HCT116 (cell line): ENCODE measurements around the gene NCOA1. TPM values are rescaled to one million over a fixed set of nuclear protein-coding genes. Genes with fewer than 3 reads are reported as not detected.
"Not testable (repeated sequence)": the region's sequence is repeated elsewhere in the genome, so short reads cannot be mapped to it uniquely, and the experiment has no call there.

Experiments used
- ATAC-seq: fragments of 200-7000 bp; cut with Tn5 transposase; 2 replicates; pipeline ENCODE4 v1.9.1; 2020; ENCODE audit warnings: mild to moderate bottlenecking, moderate library complexity
- BruUV-seq: library from RNA; stranded (reverse); fragments of 400-500 nt; replicated peaks from 2 replicates; lab custom pipeline; 2021; lab: Mats Ljungman, UMichigan
- CTCF ChIA-PET: fragments of 300-600 bp; sonication (Branson Sonifier 250); formaldehyde crosslinking; loops from one replicate; lab custom pipeline; 2021; ENCODE audit warnings: antibody characterized with exemption; lab: Charles Lee
- POLR2A ChIA-PET: fragments of 300-600, 350-600 bp; sonication (Branson Sonifier 250); formaldehyde crosslinking; loops from one replicate; lab custom pipeline; 2021; ENCODE audit warnings: antibody characterized with exemption; lab: Charles Lee
- RAD21 ChIA-PET, 2 experiments: fragments of 300-600 bp; sonication (Branson Sonifier 250); formaldehyde crosslinking; loops; one replicate each; lab custom pipeline; 2023; ENCODE audit warnings: low total read pairs in 2 of 2; ENCODE audit not compliant: uncharacterized antibody in 2 of 2, unreplicated experiment in 2 of 2, low non-redundant PET in 1 of 2; lab: Charles Lee
- DNase-seq: peaks from one replicate; pipeline ENCODE4 v3.0.0-alpha.2; 2010; ENCODE audit warnings: low read depth, low spot score
- H2AFZ ChIP-seq: fragments of 200-600 bp; shearing (Covaris generic), sonication (generic); 2 replicates; pipeline ENCODE4 v1.6.1; 2017; ENCODE audit warnings: low read depth, mixed run types, mixed read lengths, antibody characterized with exemption, low read length; ENCODE audit not compliant: poor library complexity, severe bottlenecking
- H3K27ac ChIP-seq: 2 replicates; pipeline ENCODE4 v1.5.1; 2012; ENCODE audit warnings: low read depth, low read length
- H3K27me3 ChIP-seq: fragments of 200-600 bp; sonication (generic); 2 replicates; pipeline ENCODE4 v1.6.1; 2016; ENCODE audit warnings: mixed run types, low read length, mixed read lengths; ENCODE audit not compliant: insufficient read depth
- H3K36me3 ChIP-seq, 2 experiments: fragments of 200-500 bp in 1 of 2; fragments of 200-600 bp in 1 of 2; sonication (Bioruptor generic) in 1 of 2; sonication (generic) in 1 of 2; 2 replicates each; pipeline versions ENCODE4 v1.5.1 to v1.6.1; 2014 to 2016; ENCODE audit warnings: low read length in 2 of 2, inconsistent platforms in 1 of 2, mixed read lengths in 1 of 2, mixed run types in 1 of 2; ENCODE audit not compliant: insufficient read depth in 2 of 2, control insufficient read depth in 1 of 2
- H3K4me1 ChIP-seq, 2 experiments: fragments of 200-600 bp in 1 of 2; sonication (generic) in 1 of 2; 2 replicates each; pipeline versions ENCODE4 v1.5.1 to v1.6.1; 2012 to 2017; ENCODE audit warnings: low read length in 2 of 2, inconsistent platforms in 1 of 2, mild to moderate bottlenecking in 1 of 2, mixed read lengths in 1 of 2, mixed run types in 1 of 2, moderate library complexity in 1 of 2; ENCODE audit not compliant: insufficient read depth in 2 of 2, control insufficient read depth in 1 of 2
- H3K4me2 ChIP-seq: fragments of 200-600 bp; sonication (generic); 2 replicates; pipeline ENCODE4 v1.6.1; 2017; ENCODE audit warnings: mixed run types, low read length, mixed read lengths
- H3K4me3 ChIP-seq, 2 experiments: fragments of 200-600 bp in 1 of 2; sonication (generic) in 1 of 2; replicated peaks in 1 of 2; 2 replicates each; pipeline ENCODE4 v1.5.1; 2011 to 2016; ENCODE audit warnings: low read length in 2 of 2, control low read depth in 1 of 2, low read depth in 1 of 2, mild to moderate bottlenecking in 1 of 2, mixed read lengths in 1 of 2, mixed run types in 1 of 2
- H3K79me2 ChIP-seq: fragments of 200-600 bp; sonication (generic); 2 replicates; pipeline ENCODE4 v1.6.1; 2017; ENCODE audit warnings: mild to moderate bottlenecking, mixed run types, low read length, moderate library complexity, mixed read lengths; ENCODE audit not compliant: insufficient read depth
- H3K9ac ChIP-seq: fragments of 200-600 bp; sonication (generic); 2 replicates; pipeline ENCODE4 v1.6.1; 2016; ENCODE audit warnings: low read length, mixed read lengths
- H3K9me2 ChIP-seq: fragments of 200-600 bp; sonication (generic), shearing (Covaris generic); 2 replicates; pipeline ENCODE4 v1.6.1; 2017; ENCODE audit warnings: mixed run types, mild to moderate bottlenecking, moderate library complexity; ENCODE audit not compliant: insufficient read depth
- H3K9me3 ChIP-seq, 2 experiments: fragments of 200-500 bp in 1 of 2; fragments of 200-600 bp in 1 of 2; sonication (Bioruptor generic) in 1 of 2; sonication (generic) in 1 of 2; 2 replicates each; pipeline ENCODE4 v1.6.1; 2014 to 2017; ENCODE audit warnings: low read length in 2 of 2, mixed read lengths in 2 of 2, inconsistent platforms in 1 of 2, low read depth in 1 of 2, mild to moderate bottlenecking in 1 of 2, mixed run types in 1 of 2, moderate library complexity in 1 of 2; ENCODE audit not compliant: control insufficient read depth in 1 of 2, insufficient read depth in 1 of 2
- H4K20me1 ChIP-seq: fragments of 200-600 bp; sonication (generic), shearing (Covaris generic); 2 replicates; pipeline ENCODE4 v1.6.1; 2017; ENCODE audit warnings: mixed run types, mild to moderate bottlenecking, moderate library complexity; ENCODE audit not compliant: insufficient read depth
- EGR1 ChIP-seq: IDR thresholded peaks from 2 replicates; pipeline ENCODE4 v1.6.1; 2012; ENCODE audit warnings: low read depth
- ELF1 ChIP-seq: IDR thresholded peaks from 2 replicates; pipeline ENCODE4 v1.6.1; 2012; ENCODE audit warnings: low read depth, borderline replicate concordance
- EZH2 ChIP-seq: fragments of 200-600 bp; sonication (generic); IDR thresholded peaks from 2 replicates; pipeline ENCODE4 v1.6.1; 2017; ENCODE audit warnings: antibody characterized with exemption, mixed run types
- EZH2phosphoT487 ChIP-seq: fragments of 200-600 bp; IDR thresholded peaks from 2 replicates; pipeline ENCODE4 v1.6.1; 2018; ENCODE audit warnings: antibody characterized with exemption, borderline replicate concordance
- FOSL1 ChIP-seq: IDR thresholded peaks from 2 replicates; pipeline ENCODE4 v1.6.1; 2012; ENCODE audit warnings: low read depth
- JUND ChIP-seq: IDR thresholded peaks from 2 replicates; pipeline ENCODE4 v1.6.1; 2012
- POLR2A ChIP-seq: IDR thresholded peaks from 2 replicates; pipeline ENCODE4 v1.7.0; 2011; ENCODE audit warnings: borderline replicate concordance; ENCODE audit not compliant: insufficient read depth, insufficient read length; ENCODE audit errors: extremely low read depth
- POLR2AphosphoS5 ChIP-seq: IDR thresholded peaks from 2 replicates; pipeline ENCODE4 v1.6.1; 2011; ENCODE audit warnings: mild to moderate bottlenecking, low read depth, low read length, moderate library complexity
- RAD21 ChIP-seq: IDR thresholded peaks from 2 replicates; pipeline ENCODE4 v1.6.1; 2012; ENCODE audit warnings: low read depth, mild to moderate bottlenecking
- SIN3A ChIP-seq: IDR thresholded peaks from 2 replicates; pipeline ENCODE4 v1.6.1; 2012; ENCODE audit warnings: low read depth
- SP1 ChIP-seq: IDR thresholded peaks from 2 replicates; pipeline ENCODE4 v1.6.1; 2012; ENCODE audit warnings: low read depth
- TCF7L2 ChIP-seq: IDR thresholded peaks from 2 replicates; pipeline ENCODE4 v1.7.0; 2011; ENCODE audit warnings: borderline replicate concordance, inconsistent platforms; ENCODE audit not compliant: insufficient read depth, insufficient read length; ENCODE audit errors: extremely low read depth
- YY1 ChIP-seq: IDR thresholded peaks from 2 replicates; pipeline ENCODE4 v1.6.1; 2011; ENCODE audit warnings: low read length, low read depth, moderate library complexity, mild to moderate bottlenecking; ENCODE audit not compliant: insufficient replicate concordance; ENCODE audit errors: extremely low read depth
- ZFX ChIP-seq: fragments of 450-650 bp; IDR thresholded peaks from 2 replicates; pipeline ENCODE4 v1.6.1; 2017
- intact Hi-C: fragments of 100-400 bp; cut with micrococcal nuclease; formaldehyde crosslinking; loops from 2 replicates; pipeline ENCODE4 v1.10.0; 2022
- total RNA-seq: library from RNA; stranded (reverse); gene quantifications from one replicate; pipeline ENCODE4 v1.2.1, GENCODE V29; 2021; ENCODE audit not compliant: unreplicated experiment
- TF ChIP-seq, protein P1 (sequence below): IDR thresholded peaks from 2 replicates; pipeline ENCODE4 v1.6.1; 2012
- TF ChIP-seq, protein P2 (sequence below): IDR thresholded peaks from 2 replicates; pipeline ENCODE4 v1.6.1; 2012; ENCODE audit warnings: low read depth

NCOA1 gene
- total RNA-seq, 1 experiment from 2014 or later: 10.4 TPM

DNA sequence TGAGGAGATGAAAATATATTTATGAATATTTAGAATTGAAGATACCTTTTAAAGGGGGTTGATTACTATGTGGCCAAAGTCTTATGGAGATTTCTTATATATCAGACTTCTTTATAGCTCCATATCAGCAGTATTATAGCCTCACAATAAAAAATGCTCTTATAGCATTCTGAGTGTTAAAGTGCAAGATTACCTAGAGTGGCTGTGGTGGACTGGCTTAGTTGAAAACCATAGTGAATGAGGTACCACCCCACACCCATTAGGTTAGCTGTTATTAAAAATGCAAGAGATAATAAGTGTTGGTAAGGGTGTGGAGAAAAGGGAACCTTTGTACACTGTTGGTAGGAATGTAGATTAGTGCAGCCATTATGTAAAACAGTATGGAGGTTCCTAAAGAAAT is 39.7 kb downstream of the NCOA1 start:
- Histone ChIP-seq H3K4me1 (no peaks in the 10 kb centered on the region), H2AFZ (no peak overlapping the region), H3K27ac (no peak overlapping the region), H3K9me2 (no peaks in the 10 kb centered on the region), H3K4me2 (no peak overlapping the region), H3K36me3 (no peaks in the 10 kb centered on the region), H3K4me3 (no peak overlapping the region), H3K79me2 (no peaks in the 10 kb centered on the region), H4K20me1 (no peaks in the 10 kb centered on the region), H3K9ac (no peak overlapping the region), H3K27me3 (no peaks in the 10 kb centered on the region), H3K9me3 (no peaks in the 10 kb centered on the region)
- no TSS peak for BruUV-seq
- ATAC-seq: no peak
- intact Hi-C loops: no loop called here
- no peak for TF ChIP-seq RAD21
- TF ChIP-seq, protein P1, sequence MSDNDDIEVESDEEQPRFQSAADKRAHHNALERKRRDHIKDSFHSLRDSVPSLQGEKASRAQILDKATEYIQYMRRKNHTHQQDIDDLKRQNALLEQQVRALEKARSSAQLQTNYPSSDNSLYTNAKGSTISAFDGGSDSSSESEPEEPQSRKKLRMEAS: no peak
- TF ChIP-seq FOSL1: no peak
- no peak for TF ChIP-seq TCF7L2
- TF ChIP-seq EZH2: no peak
- TF ChIP-seq ZFX: no peak
- TF ChIP-seq YY1: no peak
- no peak for TF ChIP-seq ELF1
- TF ChIP-seq SP1: no peak
- no peak for TF ChIP-seq POLR2AphosphoS5
- TF ChIP-seq SIN3A: no peak
- no peak for TF ChIP-seq EGR1
- no peak for TF ChIP-seq EZH2phosphoT487
- TF ChIP-seq POLR2A: no peak
- TF ChIP-seq JUND: no peak
- TF ChIP-seq, protein P2, sequence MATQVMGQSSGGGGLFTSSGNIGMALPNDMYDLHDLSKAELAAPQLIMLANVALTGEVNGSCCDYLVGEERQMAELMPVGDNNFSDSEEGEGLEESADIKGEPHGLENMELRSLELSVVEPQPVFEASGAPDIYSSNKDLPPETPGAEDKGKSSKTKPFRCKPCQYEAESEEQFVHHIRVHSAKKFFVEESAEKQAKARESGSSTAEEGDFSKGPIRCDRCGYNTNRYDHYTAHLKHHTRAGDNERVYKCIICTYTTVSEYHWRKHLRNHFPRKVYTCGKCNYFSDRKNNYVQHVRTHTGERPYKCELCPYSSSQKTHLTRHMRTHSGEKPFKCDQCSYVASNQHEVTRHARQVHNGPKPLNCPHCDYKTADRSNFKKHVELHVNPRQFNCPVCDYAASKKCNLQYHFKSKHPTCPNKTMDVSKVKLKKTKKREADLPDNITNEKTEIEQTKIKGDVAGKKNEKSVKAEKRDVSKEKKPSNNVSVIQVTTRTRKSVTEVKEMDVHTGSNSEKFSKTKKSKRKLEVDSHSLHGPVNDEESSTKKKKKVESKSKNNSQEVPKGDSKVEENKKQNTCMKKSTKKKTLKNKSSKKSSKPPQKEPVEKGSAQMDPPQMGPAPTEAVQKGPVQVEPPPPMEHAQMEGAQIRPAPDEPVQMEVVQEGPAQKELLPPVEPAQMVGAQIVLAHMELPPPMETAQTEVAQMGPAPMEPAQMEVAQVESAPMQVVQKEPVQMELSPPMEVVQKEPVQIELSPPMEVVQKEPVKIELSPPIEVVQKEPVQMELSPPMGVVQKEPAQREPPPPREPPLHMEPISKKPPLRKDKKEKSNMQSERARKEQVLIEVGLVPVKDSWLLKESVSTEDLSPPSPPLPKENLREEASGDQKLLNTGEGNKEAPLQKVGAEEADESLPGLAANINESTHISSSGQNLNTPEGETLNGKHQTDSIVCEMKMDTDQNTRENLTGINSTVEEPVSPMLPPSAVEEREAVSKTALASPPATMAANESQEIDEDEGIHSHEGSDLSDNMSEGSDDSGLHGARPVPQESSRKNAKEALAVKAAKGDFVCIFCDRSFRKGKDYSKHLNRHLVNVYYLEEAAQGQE: no peak
- DNase-seq: no peak
- ChIA-PET POLR2A (no interaction called here), RAD21 (no interaction called here), CTCF (no interaction called here)

DNA sequence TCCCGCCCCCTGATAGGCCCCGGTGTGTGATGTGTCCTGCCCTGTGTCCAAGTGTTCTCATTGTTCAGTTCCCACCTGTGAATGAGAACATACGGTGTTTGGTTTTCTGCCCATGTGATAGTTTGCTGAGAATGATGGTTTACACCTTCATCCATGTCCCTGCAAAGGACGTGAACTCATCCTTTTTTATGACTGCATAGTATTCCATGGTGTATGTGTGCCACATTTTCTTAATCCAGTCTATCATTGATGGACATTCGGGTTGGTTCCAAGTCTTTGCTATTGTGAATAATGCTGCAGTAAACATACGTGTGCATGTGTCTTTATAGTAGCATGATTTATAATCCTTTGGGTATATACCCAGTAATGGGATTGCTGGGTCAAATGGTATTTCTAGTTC is 40.6 kb downstream of the NCOA1 start:
- H3K9me2 ChIP-seq, H2AFZ ChIP-seq, BruUV-seq, H3K9ac ChIP-seq, H3K79me2 ChIP-seq, H3K4me2 ChIP-seq, H3K27ac ChIP-seq, RAD21 ChIA-PET, H4K20me1 ChIP-seq, CTCF ChIA-PET, ATAC-seq, H3K27me3 ChIP-seq, H3K36me3 ChIP-seq, intact Hi-C loops, POLR2A ChIA-PET, H3K4me1 ChIP-seq, H3K4me3 ChIP-seq, H3K9me3 ChIP-seq, DNase-seq: not testable (repeated sequence)
